ENCODE data around the gene SEC16A. TPM values are rescaled to one million over a fixed set of nuclear protein-coding genes. Genes with fewer than 3 reads are reported as not detected.

The SEC16A gene
- total and polyA plus RNA-seq, 2 donors (not counting 3 experiments of a cell fraction or from before 2014, with no cell fraction given): 34.5 to 80.6 TPM

DNA sequence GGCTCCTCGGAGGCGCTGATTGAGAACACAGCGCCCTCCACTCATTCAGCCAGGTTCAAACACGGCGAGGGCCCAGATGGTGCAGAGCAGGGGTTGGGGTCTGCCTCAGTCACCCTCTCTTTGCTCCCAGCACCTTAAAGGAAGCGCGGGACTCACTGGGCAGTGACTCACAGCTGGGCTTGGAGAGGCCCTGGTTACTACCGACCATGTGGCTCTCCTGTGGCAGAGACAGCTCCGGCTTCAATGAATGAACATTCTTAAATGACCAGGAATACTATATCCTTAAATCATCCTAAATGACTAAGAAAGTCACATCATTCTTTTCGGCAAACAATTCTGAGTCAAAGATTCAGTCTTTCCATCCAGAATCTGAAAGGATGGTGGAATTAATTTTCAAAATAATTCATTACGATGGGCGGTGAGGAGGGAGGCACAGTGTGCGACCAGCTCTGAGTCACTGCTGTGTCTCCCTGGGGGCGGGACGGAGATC is 41.6 kb downstream of the SEC16A start:
- H3K9ac ChIP-seq (replicated peaks; ENCODE audit: extremely low read depth, insufficient read depth, low read length): no peak overlapping the region
- dilution Hi-C loops (cut with MboI; ENCODE audit: extremely low pct_ligation_motif_present, low sequenced_read_pairs) (no loop called here), intact Hi-C loops (cut with micrococcal nuclease) (no loop called here)
- no peak overlapping the region for H3K27ac ChIP-seq (ENCODE audit: insufficient read depth, low read depth, low read length)
- H3K27me3 ChIP-seq (ENCODE audit: control insufficient read depth in 2 of 2, insufficient read depth in 2 of 2, low read length in 2 of 2): no peaks in the 10 kb centered on the region
- no peak for DNase-seq (ENCODE audit: low read depth, low spot score)
- CTCF ChIA-PET: interaction anchor here (1.2 kb wide), 1 partner anchor 8 kb away, joined by 5 read pairs; no protein-coding TSS in a partner anchor
- H3K4me1 ChIP-seq (ENCODE audit: control insufficient read depth, extremely low read depth, insufficient read depth, low read length): peaks cover 12% of the 10 kb centered on the region
- no peak overlapping the region for H3K4me3 ChIP-seq (replicated peaks in 1 of 3; ENCODE audit: insufficient read depth in 1 of 3, low read depth in 1 of 3, low read length in 3 of 3)
- H2AFZ ChIP-seq (ENCODE audit: low read depth, low read length): no peak overlapping the region
- peaks cover 32% of the 10 kb centered on the region for H3K79me2 ChIP-seq (ENCODE audit: control insufficient read depth, insufficient read depth, low read length)
- no peaks in the 10 kb centered on the region for H3K9me3 ChIP-seq (replicated peaks; ENCODE audit: control insufficient read depth, insufficient read depth, low read length)
- TF ChIP-seq CTCF (IDR thresholded peaks at IDR 0.05; ENCODE audit: extremely low read depth in 1 of 2, insufficient read depth in 1 of 2, low read depth in 1 of 2, low read length in 2 of 2) (no peak), POLR2A (IDR thresholded peaks at IDR 0.05; ENCODE audit: low read depth, low read length) (no peak), FOS (IDR thresholded peaks at IDR 0.05; ENCODE audit: borderline replicate concordance, insufficient read depth, low read length) (no peak), GATA2 (IDR thresholded peaks at IDR 0.05; ENCODE audit: insufficient read depth, insufficient read length, low read depth, low read length) (no peak), MYC (IDR thresholded peaks at IDR 0.05; ENCODE audit: low read depth, low read length) (no peak), POLR2AphosphoS5 (IDR thresholded peaks at IDR 0.05; ENCODE audit: insufficient read depth, low read depth, low read length) (no peak), EZH2 (IDR thresholded peaks at IDR 0.05; ENCODE audit: borderline replicate concordance, low read depth, low read length, severe bottlenecking) (no peak), JUN (IDR thresholded peaks at IDR 0.05; ENCODE audit: borderline replicate concordance, insufficient read depth, insufficient read length, low read depth) (no peak)
- TF ChIP-seq, protein P1, sequence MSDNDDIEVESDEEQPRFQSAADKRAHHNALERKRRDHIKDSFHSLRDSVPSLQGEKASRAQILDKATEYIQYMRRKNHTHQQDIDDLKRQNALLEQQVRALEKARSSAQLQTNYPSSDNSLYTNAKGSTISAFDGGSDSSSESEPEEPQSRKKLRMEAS (IDR thresholded peaks at IDR 0.05; ENCODE audit: insufficient read depth, insufficient read length): no peak
- no peak overlapping the region for H3K4me2 ChIP-seq (ENCODE audit: insufficient read depth, low read length)
- H3K36me3 ChIP-seq (ENCODE audit: control insufficient read depth in 2 of 2, extremely low read depth in 1 of 2, insufficient read depth in 2 of 2, low read length in 2 of 2): peaks cover 9 to 41% of the 10 kb centered on the region in 2 experiments
- no peak for FAIRE-seq
- no TSS peak for BruUV-seq (replicated peaks)
- POLR2A ChIA-PET: no interaction called here
- no peaks in the 10 kb centered on the region for H3K9me1 ChIP-seq (replicated peaks; ENCODE audit: control insufficient read depth, extremely low read depth, insufficient read depth, low read length)
- H4K20me1 ChIP-seq (replicated peaks; ENCODE audit: control insufficient read depth, extremely low read depth, insufficient read depth, low read length): no peaks in the 10 kb centered on the region

Measured in endothelial cell of umbilical vein (primary cell).